Right forelimb (tissue), 1 donor: Measurements from ENCODE around the gene MADD.

Source experiments
- DNase-seq: peaks from one replicate; pipeline ENCODE4 v3.0.0-alpha.2; 2018

Gene MADD

DNA sequence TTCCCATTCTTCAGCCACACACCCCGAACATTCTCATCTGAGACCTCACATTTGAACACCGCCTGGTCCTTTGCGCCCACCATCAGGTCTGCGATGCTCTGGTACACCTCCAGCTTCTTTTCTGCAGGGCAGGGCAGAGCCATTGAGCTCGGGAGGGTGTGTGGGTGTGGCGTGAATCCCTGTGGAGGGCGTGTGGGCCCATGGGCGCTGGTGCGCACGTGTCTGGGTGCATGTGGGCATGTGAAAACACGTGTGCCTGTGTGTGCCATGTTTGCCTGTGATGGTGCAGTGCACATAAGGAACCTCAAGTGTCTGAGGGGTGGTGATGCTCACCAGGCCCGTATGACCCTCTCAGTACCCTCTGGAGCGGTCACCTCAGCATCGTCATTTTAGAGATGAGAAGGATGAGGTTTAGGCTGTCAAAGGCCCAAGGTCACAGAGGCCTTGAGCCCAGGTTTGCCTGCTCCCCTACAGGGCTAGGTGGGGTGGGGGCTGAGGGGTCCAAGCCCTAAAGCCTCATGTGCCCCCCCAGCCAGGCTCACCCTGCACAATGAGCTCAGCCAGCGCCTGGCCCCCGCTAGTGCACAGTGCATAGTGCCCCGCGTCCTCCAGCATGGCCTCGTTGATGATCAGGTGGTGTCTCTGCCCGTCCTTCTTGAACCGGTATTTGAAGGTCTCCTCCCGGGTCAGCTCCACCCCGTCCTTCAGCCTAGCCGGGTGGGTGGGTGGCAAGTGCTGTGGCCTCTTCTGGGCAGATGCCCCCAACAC, 72.3 kb downstream of the MADD start:
- DNase-seq, result no peak

DNA sequence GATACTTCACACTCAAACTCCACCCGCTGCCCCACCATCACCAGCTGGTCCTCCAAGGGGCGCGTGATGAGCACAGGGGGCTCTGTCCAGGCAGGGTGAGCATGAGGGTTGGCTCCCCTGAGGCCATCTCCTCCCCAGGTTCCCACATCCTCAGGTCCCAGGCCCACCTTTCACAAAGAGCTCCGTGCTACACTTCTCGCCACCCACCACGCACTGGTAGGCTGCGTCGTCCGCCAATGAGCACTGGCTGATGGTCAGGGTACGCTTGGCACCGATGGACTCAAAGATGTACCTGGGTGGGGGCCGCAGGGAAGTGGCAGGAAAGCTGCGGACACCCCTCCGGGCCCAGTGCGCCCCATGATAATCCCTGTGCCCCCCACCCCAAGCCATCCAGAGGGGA, 72.9 kb downstream of the MADD start:
- no peak for DNase-seq

DNA sequence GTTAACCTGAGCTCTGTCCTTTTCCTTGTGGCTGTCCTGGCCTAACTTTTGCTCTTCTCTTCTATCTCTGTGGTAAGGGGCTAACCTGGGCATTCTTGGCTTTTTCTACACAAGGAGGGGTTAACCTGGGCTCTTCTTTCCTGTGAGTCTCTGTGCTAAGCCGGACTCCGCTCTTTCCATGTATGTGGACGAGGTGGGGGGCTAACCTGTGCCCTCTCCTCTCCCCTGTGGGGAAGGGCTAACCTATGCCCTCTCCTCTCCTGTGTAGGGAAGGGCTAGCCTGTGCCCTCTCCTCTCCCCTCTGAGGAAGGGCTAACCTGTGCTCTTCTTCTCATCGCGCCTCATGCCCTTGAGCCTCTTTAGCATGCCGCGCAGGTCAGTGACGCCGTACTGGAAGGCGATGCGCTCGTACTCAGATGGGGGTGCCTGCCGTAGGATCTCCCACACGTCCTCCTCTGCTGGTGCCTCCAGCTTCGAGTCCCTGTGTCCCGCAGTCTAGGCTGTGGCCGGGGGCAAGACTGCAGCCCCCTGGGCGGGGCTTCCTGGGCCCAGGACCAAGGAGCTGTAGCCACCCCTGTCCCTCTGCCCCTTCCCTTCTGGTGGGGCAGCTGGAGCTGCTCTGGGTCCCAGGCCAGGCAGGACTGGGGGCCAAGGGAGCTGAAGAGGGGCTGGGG, 76.1 kb downstream of the MADD start:
- DNase-seq, result no peak

DNA sequence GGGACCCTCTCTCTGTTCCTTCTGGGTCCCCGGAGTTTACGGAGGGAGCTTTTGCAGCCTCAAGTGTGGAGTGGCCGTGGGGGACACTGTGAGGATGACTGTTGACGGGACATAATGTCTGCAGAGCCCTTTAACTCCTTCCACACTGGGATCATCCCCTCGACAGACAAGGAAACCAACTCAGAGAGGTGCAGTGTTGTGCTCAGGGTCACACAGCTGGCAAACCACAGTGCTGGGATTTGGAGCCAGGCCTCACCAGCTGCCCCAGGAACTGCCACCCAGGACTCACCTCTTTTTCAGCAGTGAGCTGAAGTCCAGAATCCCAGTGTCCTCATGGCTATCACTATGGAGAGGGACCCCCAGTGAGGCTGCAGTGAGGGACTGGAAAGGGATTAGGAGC, 77.2 kb downstream of the MADD start:
- DNase-seq, result no peak

DNA sequence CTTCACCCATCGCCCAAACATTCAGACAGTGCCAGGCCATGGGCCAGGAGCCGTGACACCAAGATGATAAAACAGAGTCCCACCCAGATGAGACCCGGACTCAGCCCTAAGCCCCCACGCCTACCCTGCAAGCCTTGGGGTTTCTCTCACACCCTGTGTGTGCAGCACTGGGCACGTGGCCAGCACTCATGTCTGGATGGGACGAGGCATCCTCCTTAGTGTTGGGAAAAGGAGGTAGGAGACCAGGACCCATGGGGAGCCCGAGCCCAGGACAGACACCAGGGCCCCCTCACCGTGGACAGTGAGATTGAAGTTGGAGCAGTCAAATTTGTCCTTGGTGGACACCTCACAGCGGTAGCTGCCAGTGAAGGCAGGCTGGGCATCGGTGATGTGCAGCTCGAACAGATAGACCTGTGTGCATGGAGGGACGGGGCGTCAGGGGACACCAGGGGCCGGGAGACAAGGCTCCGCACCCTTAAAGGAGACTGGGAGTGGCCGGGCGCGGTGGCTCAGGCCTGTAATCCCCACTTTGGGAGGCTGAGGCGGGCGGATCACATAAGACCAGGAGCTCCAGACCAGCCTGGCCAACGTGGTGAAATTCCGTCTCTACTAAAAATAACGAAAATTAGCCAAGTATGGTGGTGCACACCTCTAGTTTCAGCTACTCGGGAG, 78.3 kb downstream of the MADD start:
- DNase-seq, result no peak

DNA sequence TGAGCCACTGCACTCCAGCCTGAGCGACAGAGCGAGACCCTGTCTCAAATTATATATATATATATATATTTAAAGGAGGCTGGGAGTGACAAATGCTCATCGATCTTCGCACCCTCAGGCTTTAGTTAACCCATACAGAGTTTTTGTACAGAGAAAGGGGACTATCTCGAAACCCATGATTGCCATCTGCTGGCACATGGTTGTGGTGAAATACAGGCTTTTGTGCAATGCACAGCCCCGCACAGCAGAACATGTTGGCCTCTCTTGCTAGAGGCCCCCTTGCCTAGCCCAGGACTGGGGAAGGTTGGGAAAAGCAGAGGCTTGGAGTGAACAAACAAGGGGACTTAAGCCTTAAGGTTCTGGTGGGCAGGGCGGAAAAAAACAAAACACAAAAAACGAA, 78.9 kb downstream of the MADD start:
- no peak for DNase-seq

DNA sequence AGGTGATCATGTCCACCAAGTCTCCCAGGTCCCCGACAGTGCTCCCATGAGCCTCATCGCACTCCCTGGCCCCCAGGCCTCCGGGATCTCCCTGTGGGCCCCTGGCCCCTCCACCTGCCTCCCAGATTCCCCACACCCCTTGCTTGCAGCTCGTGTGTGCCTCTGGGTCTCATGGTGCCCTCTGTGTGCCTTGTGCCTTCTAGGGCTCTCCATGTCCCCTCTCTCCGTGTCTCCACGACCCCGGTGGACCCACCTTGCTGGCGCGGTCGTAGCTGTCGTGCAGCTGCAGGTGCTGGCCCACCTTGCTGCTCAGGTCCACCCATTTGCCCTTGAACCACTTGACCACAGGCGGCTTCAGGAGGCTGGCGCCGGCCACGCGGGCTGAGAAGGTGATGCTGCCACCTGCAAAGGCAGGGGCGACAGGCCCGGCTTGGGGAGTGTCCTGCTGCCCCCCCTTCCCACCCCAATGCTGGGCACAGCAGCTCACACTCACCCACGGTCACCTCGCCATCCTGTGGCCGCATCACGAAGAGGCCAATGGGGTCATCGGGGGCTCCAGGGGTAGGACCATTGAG, 79.7 kb downstream of the MADD start:
- no peak for DNase-seq

DNA sequence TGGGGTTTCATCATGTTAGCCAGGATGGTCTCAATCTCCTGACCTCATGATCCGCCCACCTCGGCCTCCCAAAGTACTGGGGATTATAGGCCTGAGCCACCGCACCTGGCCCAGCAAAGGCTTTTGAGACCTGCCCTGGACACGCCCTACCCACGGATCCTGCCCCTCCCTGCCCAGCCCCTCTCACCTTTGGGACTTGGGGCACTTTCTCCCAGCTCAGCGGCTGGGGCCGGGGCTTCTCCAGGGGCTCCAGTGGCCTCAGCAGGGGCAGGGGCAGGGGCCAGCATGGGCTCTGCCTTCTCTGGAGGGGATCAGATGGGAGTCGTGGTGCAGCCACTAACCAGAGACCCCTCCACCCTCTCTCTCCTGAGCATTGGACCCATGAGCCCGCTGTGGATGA, 80.4 kb downstream of the MADD start:
- DNase-seq, result no peak

DNA sequence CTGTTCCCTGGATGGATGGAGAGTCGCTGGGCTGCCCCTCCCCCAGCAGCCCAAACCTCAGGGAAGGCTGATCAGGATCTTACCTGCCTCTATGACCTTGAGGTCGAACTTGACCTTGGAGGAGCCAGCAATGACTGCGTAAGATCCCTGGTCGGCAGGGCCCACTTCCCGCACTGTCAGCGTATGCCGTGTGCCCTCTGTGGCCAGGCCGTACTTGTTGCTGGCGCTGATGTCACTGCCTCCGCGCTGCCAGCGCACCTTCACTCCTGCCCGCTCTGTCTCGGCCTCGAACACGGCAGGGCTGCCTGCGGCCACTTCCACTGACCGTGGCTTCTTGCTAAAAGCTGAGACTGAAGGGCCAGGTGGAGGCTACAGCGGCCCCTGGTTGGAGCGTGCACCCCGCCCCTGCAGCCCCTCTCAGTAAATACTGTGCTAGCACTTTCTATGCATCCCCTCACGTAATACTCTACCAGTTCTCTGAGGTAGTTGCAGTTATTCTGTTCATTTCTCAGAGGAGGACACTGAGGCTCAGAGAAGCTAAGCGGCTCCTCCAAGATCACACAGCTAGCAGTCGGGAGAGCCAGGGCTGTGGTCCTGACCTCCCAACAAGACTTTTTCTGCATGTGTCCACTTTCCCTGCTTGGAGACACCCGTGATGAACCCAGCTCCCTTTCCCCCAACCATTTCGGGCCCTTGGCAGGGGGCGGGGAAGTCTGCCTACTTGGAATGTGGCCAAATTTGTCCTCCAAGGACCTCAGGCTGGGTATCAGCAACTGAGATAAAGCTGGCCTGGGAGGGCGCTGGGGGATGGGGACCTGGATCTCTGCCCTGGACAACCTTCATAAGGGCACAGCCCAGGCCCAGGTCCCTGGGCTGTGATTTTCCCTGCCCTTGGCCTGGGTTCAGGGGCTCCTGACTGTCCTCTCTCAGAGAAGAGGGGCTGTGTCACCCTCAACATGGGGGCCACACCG, 81.5 kb downstream of the MADD start:
- no peak for DNase-seq

DNA sequence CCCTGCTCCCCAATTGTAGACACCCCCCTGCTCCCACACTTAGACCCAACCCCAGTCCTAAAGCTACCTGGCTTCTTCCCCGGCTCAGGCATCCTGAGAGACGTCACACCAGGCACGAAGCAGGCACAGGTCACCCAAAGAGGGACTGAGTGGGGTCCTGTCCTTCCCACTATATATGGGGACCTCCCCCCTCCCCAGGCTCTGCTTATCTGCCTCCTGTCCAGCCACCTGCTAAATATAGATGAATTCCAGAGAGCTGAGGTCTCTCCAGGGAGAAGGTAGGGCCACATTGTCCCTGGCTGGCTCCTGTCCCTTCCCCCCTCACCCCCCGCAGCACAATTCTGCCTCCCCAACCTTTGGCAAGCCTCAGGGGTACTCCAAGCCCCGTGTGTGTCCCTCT, 82.6 kb downstream of the MADD start, which contains the start of gene MYBPC3:
TSS of gene MYBPC3 (minus strand) at position 147 of the 400 bp plus-strand sequence. CDS start at position 92, 55 bp downstream.
- DNase-seq, result no peak

DNA sequence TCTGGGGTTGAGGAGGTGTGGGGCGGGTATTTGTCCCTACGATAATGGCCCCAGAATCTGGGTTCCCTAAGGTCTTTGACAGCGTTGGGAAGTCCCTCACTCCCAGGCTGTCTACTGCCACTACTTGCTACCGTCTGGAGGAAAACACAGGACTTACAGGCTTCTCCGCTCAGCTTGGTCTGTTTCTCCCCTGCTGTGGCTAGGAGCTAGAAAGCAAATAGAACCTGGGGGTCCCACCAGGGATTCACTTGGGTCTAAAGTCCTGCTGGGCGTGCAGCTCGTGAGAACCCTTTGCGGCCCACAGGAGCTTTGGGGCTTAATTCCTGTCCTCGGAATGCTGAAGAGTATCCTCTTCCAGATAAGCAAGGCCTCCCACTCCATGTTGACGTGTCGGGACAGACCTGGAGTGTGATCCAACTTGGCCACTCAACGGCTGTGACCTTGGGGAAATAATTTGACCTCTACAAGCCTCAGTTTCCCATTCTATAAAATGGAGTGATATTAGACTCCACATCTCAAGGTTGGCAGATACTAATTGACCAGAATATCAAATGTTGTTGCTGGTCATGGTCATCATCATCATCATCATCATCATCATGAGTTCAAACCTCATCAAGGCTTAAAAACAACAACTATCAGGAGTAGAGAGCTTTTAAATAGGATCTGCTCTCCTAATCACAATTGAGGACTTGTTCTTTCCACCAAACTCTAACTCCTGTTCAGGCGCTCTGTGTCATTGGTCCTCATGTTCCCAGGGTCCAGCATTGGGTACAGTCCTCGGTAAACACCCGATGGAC, 84.2 kb downstream of the MADD start:
- no peak for DNase-seq

DNA sequence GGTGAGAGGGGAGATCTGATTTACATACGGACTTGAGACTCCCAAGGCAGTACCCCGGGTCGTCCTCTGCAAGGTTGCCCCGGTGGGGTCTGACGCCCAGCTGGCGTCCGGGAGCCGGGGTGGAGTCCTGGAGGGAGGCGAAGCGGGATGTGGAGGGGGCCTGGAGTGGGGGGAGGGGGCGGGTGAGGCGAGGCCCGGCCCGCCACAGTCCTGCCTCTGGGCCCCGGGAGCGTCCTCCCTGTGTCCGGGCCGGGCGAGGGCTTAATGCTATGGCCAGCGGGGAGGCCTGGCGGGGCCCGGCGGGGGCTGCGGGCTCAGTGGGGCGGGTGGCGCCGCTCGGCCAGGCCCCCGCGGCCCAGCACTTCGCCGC, 85.0 kb downstream of the MADD start:
- DNase-seq, result no peak

DNA sequence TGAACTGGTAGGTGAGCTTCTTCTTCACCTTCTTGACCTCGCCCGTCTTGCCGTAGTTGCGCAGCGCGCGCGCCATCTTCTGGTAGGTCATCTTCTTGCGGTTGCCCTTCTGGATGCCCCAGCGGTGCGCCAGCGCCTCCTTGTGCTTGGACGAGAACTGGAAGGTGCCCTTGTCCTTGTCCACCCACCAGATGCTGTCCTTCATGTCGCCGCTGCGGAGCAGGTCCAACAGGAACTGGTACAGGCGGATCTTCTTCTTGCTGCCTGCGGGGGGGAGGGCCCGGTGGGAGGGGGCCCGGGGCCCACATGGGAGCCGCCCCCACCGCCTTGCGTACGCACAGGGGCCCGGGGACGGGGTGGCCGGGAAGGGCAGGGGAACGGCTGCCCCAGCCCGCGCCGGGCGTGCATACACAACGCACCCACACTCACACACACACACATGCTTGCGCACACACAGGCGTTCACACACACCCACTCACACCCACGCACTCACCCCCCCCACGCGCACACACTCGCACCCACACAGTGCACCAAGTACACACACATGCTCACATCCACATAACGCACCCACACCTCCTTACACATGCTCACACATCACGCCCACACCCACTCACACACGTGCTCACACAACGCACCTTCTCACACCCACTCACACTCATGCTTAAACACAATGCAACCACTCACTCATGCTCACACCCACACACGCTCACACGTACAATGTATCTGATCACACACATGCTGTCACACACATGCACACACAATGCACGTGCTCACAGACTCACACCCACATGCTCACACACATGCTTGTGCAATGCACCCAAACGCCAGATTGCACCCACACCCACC, 85.6 kb downstream of the MADD start:
- DNase-seq, result peak; percentile 92

DNA sequence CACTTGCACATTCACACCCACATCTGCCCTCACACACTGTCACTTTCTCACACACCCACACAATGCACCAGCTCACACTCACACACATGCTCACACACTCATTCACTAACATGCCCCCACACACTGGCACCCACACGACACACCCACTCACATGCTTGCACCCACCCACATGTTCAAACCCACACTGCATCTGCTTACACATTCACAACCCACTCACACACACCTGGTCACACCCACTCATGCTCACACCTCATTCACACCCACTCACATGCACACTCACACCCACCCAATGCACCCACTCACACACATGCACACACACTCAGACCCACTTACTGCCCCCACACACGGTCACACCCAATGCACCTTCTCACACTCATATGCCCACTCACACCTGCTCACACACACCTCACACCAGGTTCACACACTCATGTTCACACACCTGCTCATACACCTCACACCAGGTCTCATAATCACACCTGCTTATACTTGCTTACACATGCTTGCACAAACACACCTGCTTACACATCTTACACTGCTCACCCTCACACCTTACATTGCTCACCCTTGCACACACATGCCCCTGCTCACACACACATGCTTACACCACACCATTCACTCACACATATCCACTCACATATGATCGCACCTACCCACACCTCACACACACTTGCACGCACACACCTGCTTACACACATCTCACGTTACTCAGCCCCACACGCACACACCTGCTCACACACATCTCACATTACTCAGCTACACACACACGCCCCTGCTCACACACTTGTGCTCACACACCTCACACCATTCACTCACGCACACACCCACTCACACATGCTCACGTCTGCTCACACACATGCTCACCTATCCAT, 86.4 kb downstream of the MADD start:
- DNase-seq, result no peak

DNA sequence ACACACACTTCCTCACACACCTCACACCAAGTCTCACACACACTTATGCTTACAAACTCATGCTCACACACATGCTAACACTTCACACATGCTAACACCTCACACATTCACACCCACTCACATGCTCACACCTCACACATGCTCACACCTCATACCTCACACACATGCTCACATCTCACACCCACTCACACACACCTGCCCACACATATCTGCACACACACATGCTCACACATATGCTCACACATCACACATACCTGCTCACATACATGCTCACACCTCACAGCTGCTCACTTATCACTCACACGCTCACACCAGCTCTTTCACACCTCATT, 87.0 kb downstream of the MADD start:
- DNase-seq, result no peak

DNA sequence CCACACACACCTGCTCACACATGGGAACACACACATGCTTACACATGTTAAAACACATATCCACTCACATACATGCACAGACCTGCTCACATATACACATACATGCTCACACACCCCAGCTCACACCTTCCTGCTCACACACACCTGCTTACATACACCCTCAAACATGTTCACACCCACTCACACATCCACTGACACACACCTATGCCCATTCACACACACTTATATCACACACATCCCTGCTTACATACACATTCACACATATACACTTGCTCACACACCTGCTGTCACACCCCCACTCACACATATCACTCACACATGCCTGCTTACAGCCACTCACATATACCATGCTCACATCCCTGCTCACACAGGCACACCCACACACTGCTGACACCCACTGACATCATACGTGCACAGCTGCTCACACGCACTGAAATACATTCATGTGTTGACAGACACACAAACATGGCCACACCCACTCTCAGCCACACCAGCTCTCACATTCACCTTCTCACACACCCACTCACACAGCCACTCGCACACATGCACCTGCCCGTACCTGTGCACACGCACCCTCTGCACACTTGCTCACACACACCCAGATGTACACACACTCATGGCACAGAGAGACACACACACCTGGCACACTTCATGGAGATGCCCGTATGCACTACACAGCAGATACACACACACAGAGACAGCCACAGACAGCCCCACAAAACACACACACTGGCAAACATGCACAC, 88.2 kb downstream of the MADD start:
- no peak for DNase-seq

DNA sequence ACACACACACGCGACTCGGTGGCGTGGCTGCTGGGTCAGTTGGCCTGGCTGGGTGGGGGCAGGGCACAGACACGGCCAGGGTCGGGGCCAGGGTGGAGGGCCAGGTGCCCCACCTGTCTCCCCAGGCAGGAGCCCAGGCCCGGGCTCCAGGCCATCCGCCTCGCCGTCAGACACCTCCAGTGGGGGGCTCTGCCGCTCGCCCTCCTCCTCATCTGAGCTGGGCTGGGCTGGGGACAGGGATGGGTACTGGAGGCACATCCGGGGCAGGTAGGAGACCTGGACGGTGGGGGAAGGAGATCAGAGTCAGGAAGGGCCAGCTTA, 88.8 kb downstream of the MADD start:
- DNase-seq, result no peak

DNA sequence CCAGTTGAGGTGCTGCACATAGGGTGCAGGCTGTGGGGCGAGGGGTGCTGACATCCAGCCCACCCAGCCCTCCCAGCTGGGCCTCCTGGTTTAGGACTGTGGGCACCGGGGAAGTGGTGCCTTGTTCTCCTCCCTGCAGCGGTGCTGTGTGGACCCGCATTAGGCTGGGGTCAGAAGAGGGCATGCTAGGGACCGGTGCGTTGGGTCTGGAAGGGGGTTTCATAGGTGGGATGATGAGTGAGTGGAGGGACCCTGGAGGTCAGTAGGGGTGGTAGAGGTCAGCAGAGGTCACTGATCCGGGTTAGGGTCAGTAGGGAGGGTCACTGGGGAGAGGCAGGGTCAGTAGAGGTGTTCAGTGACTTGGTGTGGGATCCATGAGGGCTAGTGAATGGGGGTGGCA, 89.2 kb downstream of the MADD start:
- DNase-seq, result no peak

DNA sequence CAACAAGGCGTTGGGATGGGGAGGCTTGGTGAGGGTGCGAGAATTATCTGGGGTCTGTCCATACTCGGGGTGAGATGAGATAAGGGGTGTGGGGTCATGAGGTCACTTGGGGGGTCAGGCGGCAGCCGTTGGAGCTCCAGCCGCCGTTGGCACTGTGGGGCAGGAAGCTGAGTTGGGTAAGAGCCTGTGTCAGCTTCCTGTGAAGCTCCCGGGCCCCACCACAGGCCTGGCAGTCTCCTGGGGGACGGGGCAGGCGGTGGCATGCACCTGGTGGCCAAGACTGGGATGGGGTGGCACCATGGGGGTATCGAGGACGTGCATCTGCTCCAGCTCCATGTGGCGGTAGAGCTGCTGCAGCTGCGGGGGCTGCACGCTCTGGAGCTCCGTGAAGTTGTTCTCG, 89.7 kb downstream of the MADD start:
- no peak for DNase-seq
